GM12891 (cell line): ENCODE data around the gene MPO.

Source experiments
- PAX5 ChIP-seq: IDR thresholded peaks from 2 replicates; pipeline ENCODE4 v1.6.1; 2011; ENCODE audit warnings: low read length, moderate library complexity, mild to moderate bottlenecking; ENCODE audit not compliant: insufficient read depth, severe bottlenecking
- POLR2A ChIP-seq: IDR thresholded peaks from 2 replicates; pipeline ENCODE4 v1.6.1; 2011; ENCODE audit warnings: low read depth, low read length, control low read depth
- POLR2AphosphoS5 ChIP-seq: IDR thresholded peaks from 2 replicates; pipeline ENCODE4 v1.6.1; 2011; ENCODE audit warnings: low read depth, low read length, control low read depth
- SPI1 ChIP-seq: IDR thresholded peaks from 2 replicates; pipeline ENCODE4 v1.6.1; 2011; ENCODE audit warnings: low read depth, low read length, control low read depth
- TAF1 ChIP-seq: IDR thresholded peaks from 2 replicates; pipeline ENCODE4 v1.6.1; 2011; ENCODE audit warnings: low read depth, low read length, control low read depth

- no peak for TF ChIP-seq POLR2AphosphoS5
- TF ChIP-seq POLR2A, result no peak
- TF ChIP-seq SPI1, result no peak
- TF ChIP-seq PAX5, result no peak
- TF ChIP-seq TAF1, result no peak
Measured at GRCh38 chr17:58303971-58304749, 23.4 kb upstream of the MPO start.
